H9 (cell line): ENCODE results near the gene DTD1. TPM values are rescaled to one million over a fixed set of nuclear protein-coding genes. Genes with fewer than 3 reads are reported as not detected.

Source experiments
- DNase-seq: peaks from one replicate; pipeline ENCODE4 v3.0.0-alpha.2; 2017
- H2AFZ ChIP-seq: one replicate; pipeline ENCODE4 v1.6.1; 2013; ENCODE audit warnings: mild to moderate bottlenecking, low read length, control low read depth, moderate library complexity
- H2AK5ac ChIP-seq: 2 replicates; pipeline ENCODE4 v1.6.1; 2013; ENCODE audit warnings: low read length, control low read depth, mixed read lengths; ENCODE audit not compliant: insufficient read length
- H2BK120ac ChIP-seq: one replicate; pipeline ENCODE4 v1.6.1; 2013; ENCODE audit warnings: low read depth, mild to moderate bottlenecking, low read length, control low read depth, inconsistent platforms; ENCODE audit not compliant: poor library complexity, severe bottlenecking
- H2BK12ac ChIP-seq: 2 replicates; pipeline ENCODE4 v1.6.1; 2013; ENCODE audit warnings: low read length, control low read depth, mixed read lengths, low read depth; ENCODE audit not compliant: insufficient read length
- H2BK15ac ChIP-seq: 2 replicates; pipeline ENCODE4 v1.6.1; 2013; ENCODE audit warnings: low read depth, low read length, control low read depth
- H2BK20ac ChIP-seq: one replicate; pipeline ENCODE4 v1.6.1; 2013; ENCODE audit warnings: low read depth, mild to moderate bottlenecking, low read length, control low read depth, inconsistent platforms; ENCODE audit not compliant: poor library complexity, severe bottlenecking
- H2BK5ac ChIP-seq: 2 replicates; pipeline ENCODE4 v1.6.1; 2013; ENCODE audit warnings: low read length, control low read depth, mixed read lengths; ENCODE audit not compliant: insufficient read length
- H3K14ac ChIP-seq: 2 replicates; pipeline ENCODE4 v1.6.1; 2013; ENCODE audit warnings: low read length, control low read depth; ENCODE audit not compliant: insufficient read depth
- H3K18ac ChIP-seq: 2 replicates; pipeline ENCODE4 v1.6.1; 2013; ENCODE audit warnings: low read depth, mild to moderate bottlenecking, mixed read lengths, low read length, control low read depth; ENCODE audit not compliant: insufficient read length
- H3K23ac ChIP-seq: 2 replicates; pipeline ENCODE4 v1.6.1; 2013; ENCODE audit warnings: low read length, control low read depth, mixed read lengths, low read depth; ENCODE audit not compliant: insufficient read length
- H3K23me2 ChIP-seq: 2 replicates; pipeline ENCODE4 v1.6.1; 2013; ENCODE audit warnings: low read depth, mild to moderate bottlenecking, mixed read lengths, low read length, control low read depth; ENCODE audit not compliant: insufficient read length, poor library complexity, severe bottlenecking
- H3K27ac ChIP-seq: 2 replicates; pipeline ENCODE4 v1.5.1; 2013; ENCODE audit warnings: low read length, control low read depth, mixed read lengths, low read depth; ENCODE audit not compliant: insufficient read length
- H3K27me3 ChIP-seq: 2 replicates; pipeline ENCODE4 v1.6.1; 2013; ENCODE audit warnings: low read length, control low read depth, inconsistent platforms; ENCODE audit not compliant: insufficient read depth
- H3K4ac ChIP-seq: 2 replicates; pipeline ENCODE4 v1.6.1; 2013; ENCODE audit warnings: low read depth, mild to moderate bottlenecking, control low read depth, inconsistent platforms, low read length, moderate library complexity
- H3K4me1 ChIP-seq: 2 replicates; pipeline ENCODE4 v1.6.1; 2013; ENCODE audit warnings: low read length, control low read depth, inconsistent platforms; ENCODE audit not compliant: insufficient read depth
- H3K4me2 ChIP-seq: 2 replicates; pipeline ENCODE4 v1.6.1; 2013; ENCODE audit warnings: low read length, control low read depth, mixed read lengths; ENCODE audit not compliant: insufficient read length, insufficient read depth
- H3K56ac ChIP-seq: 2 replicates; pipeline ENCODE4 v1.6.1; 2013; ENCODE audit warnings: low read depth, mild to moderate bottlenecking, mixed read lengths, low read length, control low read depth; ENCODE audit not compliant: insufficient read length
- H3K79me1 ChIP-seq: 2 replicates; pipeline ENCODE4 v1.6.1; 2013; ENCODE audit warnings: low read depth, mild to moderate bottlenecking, moderate library complexity, low read length, control low read depth, inconsistent platforms; ENCODE audit not compliant: insufficient read depth, poor library complexity, severe bottlenecking
- H3K79me2 ChIP-seq: 2 replicates; pipeline ENCODE4 v1.6.1; 2013; ENCODE audit warnings: low read length, control low read depth, inconsistent platforms; ENCODE audit not compliant: insufficient read depth
- H3K9ac ChIP-seq: 2 replicates; pipeline ENCODE4 v1.6.1; 2013; ENCODE audit warnings: low read length, control low read depth, mixed read lengths; ENCODE audit not compliant: insufficient read length; ENCODE audit errors: extremely low read depth
- H3K9me3 ChIP-seq: one replicate; pipeline ENCODE4 v1.6.1; 2013; ENCODE audit warnings: low read depth, low read length, inconsistent platforms; ENCODE audit not compliant: control insufficient read depth
- H3T11ph ChIP-seq: one replicate; pipeline ENCODE4 v1.6.1; 2013; ENCODE audit warnings: mild to moderate bottlenecking, low read length, control low read depth, inconsistent platforms
- H4K20me1 ChIP-seq: one replicate; pipeline ENCODE4 v1.6.1; 2013; ENCODE audit not compliant: control insufficient read depth, insufficient read length, insufficient read depth
- H4K5ac ChIP-seq: 2 replicates; pipeline ENCODE4 v1.6.1; 2013; ENCODE audit warnings: low read depth, mild to moderate bottlenecking, mixed read lengths, low read length, control low read depth; ENCODE audit not compliant: insufficient read length
- H4K8ac ChIP-seq: replicated peaks from 2 replicates; pipeline ENCODE4 v1.6.1; 2013; ENCODE audit warnings: low read length, control low read depth, mixed read lengths, low read depth; ENCODE audit not compliant: insufficient read length
- H4K91ac ChIP-seq: 2 replicates; pipeline ENCODE4 v1.6.1; 2013; ENCODE audit warnings: low read depth, mild to moderate bottlenecking, moderate library complexity, mixed read lengths, low read length, control low read depth; ENCODE audit not compliant: insufficient read length
- H3K27ac Mint-ChIP-seq, 3 experiments: 2 replicates in 2 of 3; 3 replicates in 1 of 3; pipeline ENCODE4 v1.8.0; 2020 to 2021; ENCODE audit warnings: mixed read lengths in 3 of 3, mild to moderate bottlenecking in 1 of 3, moderate library complexity in 1 of 3
- H3K27me3 Mint-ChIP-seq: 2 replicates; pipeline ENCODE4 v1.8.0; 2021; ENCODE audit warnings: low read depth, mild to moderate bottlenecking, moderate library complexity, mixed read lengths
- H3K36me3 Mint-ChIP-seq, 3 experiments: 2 replicates in 2 of 3; 3 replicates in 1 of 3; pipeline ENCODE4 v1.8.0; 2020 to 2021; ENCODE audit warnings: low read depth in 3 of 3, mixed read lengths in 3 of 3; ENCODE audit not compliant: insufficient read depth in 1 of 3
- H3K4me1 Mint-ChIP-seq, 2 experiments: 2 replicates each; pipeline ENCODE4 v1.8.0; 2020; ENCODE audit warnings: mixed read lengths in 2 of 2
- H3K4me3 Mint-ChIP-seq, 2 experiments: 2 replicates in 1 of 2; 3 replicates in 1 of 2; pipeline ENCODE4 v1.8.0; 2020 to 2021; ENCODE audit warnings: mild to moderate bottlenecking in 2 of 2, mixed read lengths in 2 of 2, moderate library complexity in 1 of 2
- H3K9me3 Mint-ChIP-seq, 2 experiments: 2 replicates in 1 of 2; 3 replicates in 1 of 2; pipeline ENCODE4 v1.8.0; 2020; ENCODE audit warnings: mild to moderate bottlenecking in 2 of 2, mixed read lengths in 2 of 2, moderate library complexity in 1 of 2
- WGBS: extraction: QIAGEN DNeasy Blood & Tissue Kit; methylation state at CpG from one replicate; pipeline ENCODE4 v1.1.7; 2013; ENCODE audit warnings: missing lambda C conversion rate, low lambda C conversion rate, mixed read lengths; ENCODE audit not compliant: insufficient read length; ENCODE audit errors: extremely low coverage; 5-methylcytosine and 5-hydroxymethylcytosine counted together
- total RNA-seq: library from RNA; stranded (reverse); gene quantifications from 2 replicates; pipeline ENCODE4 v1.2.1, GENCODE V29; 2021
- TF ChIP-seq, protein P1 (sequence below): fragments of 200-600 bp; sonication (generic); conservative IDR thresholded peaks from 3 replicates; pipeline ENCODE4 v1.8.0; 2021; ENCODE audit warnings: antibody characterized with exemption, mild to moderate bottlenecking

DTD1 gene
- total RNA-seq, 1 experiment from 2014 or later = 62.0 TPM

DNA sequence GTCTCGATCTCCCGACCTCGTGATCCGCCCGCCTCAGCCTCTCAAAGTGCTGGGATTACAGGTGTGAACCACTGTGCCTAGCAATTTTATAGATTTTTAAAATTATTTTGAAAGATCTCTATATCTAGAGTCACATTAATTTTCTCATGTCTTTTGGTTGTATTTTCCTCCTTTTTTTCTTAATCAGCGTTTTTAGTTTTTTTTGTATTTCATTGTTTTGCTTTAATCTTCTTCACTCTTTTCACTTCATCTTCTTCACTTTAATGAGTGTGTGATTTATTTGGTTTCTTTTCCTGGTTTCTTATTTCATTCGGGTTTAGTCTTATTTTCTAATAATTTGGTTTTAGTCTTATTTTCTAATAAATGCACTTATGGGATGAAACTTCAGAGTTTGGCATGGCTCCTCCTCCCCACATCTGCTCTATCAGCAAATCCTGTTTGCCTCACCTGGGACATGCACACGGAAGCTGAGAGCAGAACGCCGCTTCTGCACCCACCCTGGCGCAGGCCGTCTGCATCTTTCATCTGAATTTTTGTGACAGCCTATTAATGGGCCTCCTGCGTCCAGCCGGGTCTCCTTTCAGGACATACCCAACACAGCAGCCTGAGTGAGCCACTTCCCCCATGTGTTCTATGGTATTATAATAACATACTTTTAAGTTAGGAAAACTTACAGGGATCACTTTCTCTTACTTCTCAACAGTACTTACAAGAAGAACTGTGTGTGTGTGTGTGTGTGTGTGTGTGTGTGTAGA lies 35.5 kb downstream of the DTD1 start:
- Histone ChIP-seq H3T11ph (no peak overlapping the region), H3K9ac (no peak overlapping the region), H4K91ac (no peak overlapping the region), H2BK120ac (no peak overlapping the region), H3K23ac (no peak overlapping the region), H3K79me2 (no peaks in the 10 kb centered on the region), H3K9me3 (no peaks in the 10 kb centered on the region), H3K23me2 (no peaks in the 10 kb centered on the region), H4K5ac (no peak overlapping the region), H4K20me1 (no peaks in the 10 kb centered on the region), H3K4me1 (no peaks in the 10 kb centered on the region), H3K14ac (no peak overlapping the region), H3K27me3 (no peaks in the 10 kb centered on the region), H2BK5ac (no peak overlapping the region), H3K18ac (no peak overlapping the region), H3K27ac (no peak overlapping the region), H4K8ac (no peak overlapping the region), H2BK20ac (no peak overlapping the region), H2AFZ (no peak overlapping the region), H3K79me1 (no peaks in the 10 kb centered on the region), H2AK5ac (no peak overlapping the region), H2BK12ac (no peak overlapping the region), H3K4ac (no peak overlapping the region), H3K56ac (no peak overlapping the region), H2BK15ac (no peak overlapping the region), H3K4me2 (no peak overlapping the region)
- Mint-ChIP-seq H3K27me3 (no peaks in the 10 kb centered on the region), H3K36me3 (peaks cover 5 to 12% (median 7%) of the 10 kb centered on the region in 3 experiments; a peak in 6 of 7 replicates), H3K9me3 (peaks cover 0 to 3% of the 10 kb centered on the region in 2 experiments; a peak in 1 of 5 replicates), H3K27ac (peak overlapping the region in 1 of 3 experiments; percentile 60; a peak in 1 of 7 replicates), H3K4me1 (no peaks in the 10 kb centered on the region), H3K4me3 (no peak overlapping the region)
- TF ChIP-seq, protein P1, sequence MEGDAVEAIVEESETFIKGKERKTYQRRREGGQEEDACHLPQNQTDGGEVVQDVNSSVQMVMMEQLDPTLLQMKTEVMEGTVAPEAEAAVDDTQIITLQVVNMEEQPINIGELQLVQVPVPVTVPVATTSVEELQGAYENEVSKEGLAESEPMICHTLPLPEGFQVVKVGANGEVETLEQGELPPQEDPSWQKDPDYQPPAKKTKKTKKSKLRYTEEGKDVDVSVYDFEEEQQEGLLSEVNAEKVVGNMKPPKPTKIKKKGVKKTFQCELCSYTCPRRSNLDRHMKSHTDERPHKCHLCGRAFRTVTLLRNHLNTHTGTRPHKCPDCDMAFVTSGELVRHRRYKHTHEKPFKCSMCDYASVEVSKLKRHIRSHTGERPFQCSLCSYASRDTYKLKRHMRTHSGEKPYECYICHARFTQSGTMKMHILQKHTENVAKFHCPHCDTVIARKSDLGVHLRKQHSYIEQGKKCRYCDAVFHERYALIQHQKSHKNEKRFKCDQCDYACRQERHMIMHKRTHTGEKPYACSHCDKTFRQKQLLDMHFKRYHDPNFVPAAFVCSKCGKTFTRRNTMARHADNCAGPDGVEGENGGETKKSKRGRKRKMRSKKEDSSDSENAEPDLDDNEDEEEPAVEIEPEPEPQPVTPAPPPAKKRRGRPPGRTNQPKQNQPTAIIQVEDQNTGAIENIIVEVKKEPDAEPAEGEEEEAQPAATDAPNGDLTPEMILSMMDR = no peak
- WGBS = no CpG with 5 or more reads among the region's 14 CpGs
- no peak for DNase-seq
